Astrocyte of the hippocampus (primary cell): ENCODE measurements around the gene CFAP206.
"Not testable (repeated sequence)": the region's sequence is repeated elsewhere in the genome, so short reads cannot be mapped to it uniquely, and the experiment has no call there.

ENCODE experiments used
- DNase-seq: peaks from one replicate; pipeline ENCODE4 v3.0.0; 2011; ENCODE audit warnings: low read depth, low spot score

Gene CFAP206

GRCh38 chr6:87421576-87421975, 13.8 kb downstream of the CFAP206 start:
- no peak for DNase-seq

- DNase-seq = no peak
These were observed 19.0 kb downstream of the CFAP206 start for GRCh38 chr6:87426789-87427188.

GRCh38 chr6:87430499-87430898, 22.7 kb downstream of the CFAP206 start:
- DNase-seq = no peak

- no peak for DNase-seq
These were observed 23.5 kb downstream of the CFAP206 start for GRCh38 chr6:87431263-87431662.

- DNase-seq = peak; percentile 87
These were observed 28.7 kb downstream of the CFAP206 start for GRCh38 chr6:87436435-87436834.

GRCh38 chr6:87441711-87442110, 33.9 kb downstream of the CFAP206 start:
- DNase-seq = no peak

- DNase-seq = peak; percentile 17
These were observed 36.6 kb downstream of the CFAP206 start for GRCh38 chr6:87444362-87444761.

GRCh38 chr6:87465051-87465450, 57.3 kb downstream of the CFAP206 start:
- no peak for DNase-seq

GRCh38 chr6:87472525-87473418, 65.0 kb downstream of the CFAP206 start, which contains the start of gene SLC35A1:
Gene SLC35A1 (plus strand): TSS chr6:87472974. CDS start chr6:87473004, 30 bp downstream.
- peak; percentile 93 for DNase-seq

GRCh38 chr6:87473419-87473903, 65.7 kb downstream of the CFAP206 start:
- peak; percentile 54 for DNase-seq

GRCh38 chr6:87481931-87482330, 74.2 kb downstream of the CFAP206 start:
- no peak for DNase-seq

- DNase-seq = no peak
These were observed 74.6 kb downstream of the CFAP206 start for GRCh38 chr6:87482366-87482765.

- peak; percentile 62 for DNase-seq
These were observed 76.2 kb downstream of the CFAP206 start for GRCh38 chr6:87483929-87484328.

- DNase-seq = no peak
These were observed 76.7 kb downstream of the CFAP206 start for GRCh38 chr6:87484491-87484890.

GRCh38 chr6:87487555-87487954, 79.8 kb downstream of the CFAP206 start:
- peak; percentile 70 for DNase-seq

GRCh38 chr6:87489326-87489725, 81.6 kb downstream of the CFAP206 start:
- not testable (repeated sequence) for DNase-seq

- no peak for DNase-seq
These were observed 87.1 kb downstream of the CFAP206 start for GRCh38 chr6:87494761-87495422.

GRCh38 chr6:87498048-87498447, 90.3 kb downstream of the CFAP206 start:
- DNase-seq = no peak

GRCh38 chr6:87501809-87502572, 94.2 kb downstream of the CFAP206 start:
- no peak for DNase-seq

GRCh38 chr6:87504441-87504840, 96.7 kb downstream of the CFAP206 start:
- DNase-seq = no peak
